ENCODE results near the gene SLC25A29. TPM values are rescaled to one million over a fixed set of nuclear protein-coding genes. Genes with fewer than 3 reads are reported as not detected.

Gene SLC25A29
- total and polyA plus RNA-seq, 2 of the 8 experiments (the other 6 are each of a cell fraction or from before 2014, with no cell fraction given) = 135 to 177 TPM

- no peak overlapping the region for H2AFZ ChIP-seq (ENCODE audit: low read length)
- no peak overlapping the region for H3K27ac ChIP-seq (ENCODE audit: low read depth, low read length)
- H3K9ac ChIP-seq (replicated peaks in 1 of 4; ENCODE audit: extremely low read depth in 1 of 4, low read depth in 3 of 4, low read length in 3 of 4) = no peak overlapping the region
- CTCF ChIA-PET (ENCODE audit: partially characterized antibody) = interaction anchor here (0.6 to 1.7 kb wide), 5 partner anchors 15 to 1316 kb away, joined by 3 to 6 read pairs (median 3); no protein-coding TSS in a partner anchor
- H3K4me1 ChIP-seq (replicated peaks in 1 of 4; ENCODE audit: control insufficient read depth in 3 of 4, insufficient read depth in 4 of 4, low read length in 3 of 4) = peaks cover 8 to 17% (median 12%) of the 10 kb centered on the region in 4 experiments
- H2BK5ac ChIP-seq (ENCODE audit: low read depth, low read length) = no peak overlapping the region
- H4K5ac ChIP-seq (ENCODE audit: insufficient read length, low read depth, low read length) = no peak overlapping the region
- H2BK120ac ChIP-seq (replicated peaks; ENCODE audit: low read depth, low read length) = no peak overlapping the region
- H3K56ac ChIP-seq (replicated peaks; ENCODE audit: insufficient read length, low read depth, low read length) = no peak overlapping the region
- no peak overlapping the region for H4K8ac ChIP-seq (ENCODE audit: extremely low read depth, insufficient read depth, low read length)
- peaks cover 15 to 39% of the 10 kb centered on the region in 2 experiments for H4K20me1 ChIP-seq (replicated peaks in 1 of 2; ENCODE audit: control insufficient read depth in 1 of 2, insufficient read depth in 2 of 2, low read length in 2 of 2)
- H2AK5ac ChIP-seq (ENCODE audit: low read depth, low read length) = no peak overlapping the region
- no peaks in the 10 kb centered on the region for H3K9me3 ChIP-seq (ENCODE audit: insufficient read depth in 2 of 2, low read depth in 1 of 2, low read length in 1 of 2)
- no peak overlapping the region for H3K18ac ChIP-seq (ENCODE audit: extremely low read depth, low read length)
- H3K14ac ChIP-seq (ENCODE audit: insufficient read length) = no peak overlapping the region
- no peak overlapping the region for H3K4ac ChIP-seq (replicated peaks; ENCODE audit: insufficient read length, low read depth, low read length)
- WGBS, 2 experiments (ENCODE audit: extremely low coverage in 1 of 2, insufficient coverage in 1 of 2, insufficient read length in 1 of 2, insufficient replicate concordance in 2 of 2, low coverage in 1 of 2, low lambda C conversion rate in 2 of 2, missing lambda C conversion rate in 1 of 2) = 85% methylated on average over 9 of the region's 12 CpGs; no CpG with 5 or more reads in 1 of the 2 experiments
- FAIRE-seq (no peak), DNase-seq (ENCODE audit: low read depth in 1 of 2, low spot score in 2 of 2) (no peak)
- no peak overlapping the region for H4K91ac ChIP-seq (replicated peaks; ENCODE audit: insufficient read length, low read length)
- H2BK12ac ChIP-seq (ENCODE audit: low read depth, low read length) = no peak overlapping the region
- peaks cover 5 to 35% (median 20%) of the 10 kb centered on the region in 4 experiments; a peak in 7 of 8 replicates for H3K36me3 ChIP-seq (ENCODE audit: control insufficient read depth in 2 of 4, insufficient read depth in 4 of 4, low read length in 3 of 4)
- peaks cover 2% of the 10 kb centered on the region; the same call in 1 of the 2 replicates for H3K79me1 ChIP-seq (ENCODE audit: low read depth, low read length)
- H2BK15ac ChIP-seq (ENCODE audit: low read length) = no peak overlapping the region
- no peak overlapping the region for H3K4me3 ChIP-seq (ENCODE audit: extremely low read depth in 1 of 4, insufficient read depth in 2 of 4, low read depth in 3 of 4, low read length in 4 of 4)
- no peak overlapping the region for H2BK20ac ChIP-seq (ENCODE audit: low read length)
- H3K27me3 ChIP-seq (replicated peaks in 1 of 4; ENCODE audit: control insufficient read depth in 3 of 4, extremely low read depth in 1 of 4, insufficient read depth in 3 of 4, low read length in 3 of 4) = no peaks in the 10 kb centered on the region
- H3K79me2 ChIP-seq (ENCODE audit: control insufficient read depth in 1 of 2, insufficient read depth in 2 of 2, low read length in 2 of 2) = no peaks in the 10 kb centered on the region
- POLR2A ChIA-PET (ENCODE audit: partially characterized antibody) = interaction anchor here (1.4 to 16.0 kb wide), 3 partner anchors 7 to 78 kb away, joined by 3 to 200 read pairs (median 4); partner anchors contain the start of gene SLC25A29
- H3K23me2 ChIP-seq (ENCODE audit: low read depth, low read length) = peaks cover 2% of the 10 kb centered on the region; the same call in 1 of the 2 replicates
- H3K23ac ChIP-seq (ENCODE audit: insufficient read length) = no peak overlapping the region
- no peak overlapping the region for H3K4me2 ChIP-seq (ENCODE audit: insufficient read depth in 1 of 2, low read depth in 2 of 2, low read length in 2 of 2)
- TF ChIP-seq SIX5 (IDR thresholded peaks at IDR 0.05; ENCODE audit: low read depth, low read length) (no peak), POLR2A (IDR thresholded peaks at IDR 0.05; ENCODE audit: control extremely low read depth in 1 of 2, low read depth in 2 of 2, low read length in 2 of 2) (no peak), CREB1 (IDR thresholded peaks at IDR 0.05) (no peak), NANOG (IDR thresholded peaks at IDR 0.05; ENCODE audit: insufficient read depth, low read depth, low read length, poor library complexity, severe bottlenecking) (no peak), TAF1 (IDR thresholded peaks at IDR 0.05; ENCODE audit: low read depth, low read length) (no peak), KDM1A (IDR thresholded peaks at IDR 0.05; ENCODE audit: borderline replicate concordance, low read length) (no peak), RNF2 (IDR thresholded peaks at IDR 0.05; ENCODE audit: borderline replicate concordance, low read depth, low read length, missing control alignments, poor library complexity, severe bottlenecking) (no peak), ATF2 (IDR thresholded peaks at IDR 0.05; ENCODE audit: low read length) (no peak), TBP (IDR thresholded peaks at IDR 0.05; ENCODE audit: low read depth, low read length) (no peak), RAD21 (IDR thresholded peaks at IDR 0.05 in 1 of 2, conservative IDR thresholded peaks at IDR 0.05 in 1 of 2; ENCODE audit: low read depth in 2 of 2, low read length in 2 of 2) (no peak)
Measured at GRCh38 chr14:100288382-100289185, 17.7 kb downstream of the SLC25A29 start.

All from H1 (cell line).